GM12892 (cell line): ENCODE data around the gene GADD45GIP1.

Source experiments
- POLR2A ChIP-seq: IDR thresholded peaks from 2 replicates; pipeline ENCODE4 v1.6.1; 2011; ENCODE audit warnings: low read depth, low read length, control low read depth
- POLR2AphosphoS5 ChIP-seq: IDR thresholded peaks from 2 replicates; pipeline ENCODE4 v1.6.1; 2011; ENCODE audit warnings: low read depth, low read length, control low read depth
- TAF1 ChIP-seq: IDR thresholded peaks from 2 replicates; pipeline ENCODE4 v1.6.1; 2011; ENCODE audit warnings: low read depth, mild to moderate bottlenecking, control low read depth, low read length, borderline replicate concordance

- no peak for TF ChIP-seq POLR2A
- TF ChIP-seq POLR2AphosphoS5: no peak
- TF ChIP-seq TAF1: no peak
Observed at GRCh38 chr19:12982648-12983047, 25.6 kb upstream of the GADD45GIP1 start.
